Prostate gland (tissue), 2 donors: Measurements from ENCODE around the gene SPACDR. TPM values are rescaled to one million over a fixed set of nuclear protein-coding genes. Genes with fewer than 3 reads are reported as not detected.

Experiments used
- DNase-seq: peaks from one replicate; pipeline ENCODE4 v3.0.0-alpha.2; 2019; ENCODE audit warnings: low spot score
- H3K27ac ChIP-seq, 2 donors: fragments of 200-600 bp; sonication (generic); 2 replicates each; pipeline ENCODE4 v1.5.1; 2017 to 2019
- H3K27me3 ChIP-seq: fragments of 200-600 bp; sonication (generic); replicated peaks from 2 replicates; pipeline ENCODE4 v1.5.1; 2019; ENCODE audit not compliant: insufficient read depth
- H3K36me3 ChIP-seq, 2 donors: fragments of 200-600 bp; sonication (generic); 1 replicate in 1 of 2; 2 replicates in 1 of 2; pipeline versions ENCODE4 v1.5.1 to v1.8.1; 2017 to 2019
- H3K4me1 ChIP-seq: fragments of 200-600 bp; sonication (generic); replicated peaks from 2 replicates; pipeline ENCODE4 v1.5.1; 2019
- H3K4me3 ChIP-seq, 2 donors: fragments of 200-600 bp; sonication (generic); 2 replicates each; pipeline ENCODE4 v1.5.1; 2017 to 2019
- H3K9me3 ChIP-seq: fragments of 200-600 bp; sonication (generic); 2 replicates; pipeline ENCODE4 v1.5.1; 2017
- POLR2A ChIP-seq: fragments of 450-650 bp; IDR thresholded peaks from one replicate; pipeline ENCODE4 v1.6.1; 2016; ENCODE audit warnings: antibody characterized with exemption, mild to moderate bottlenecking
- POLR2AphosphoS5 ChIP-seq: sonication (generic); formaldehyde crosslinking; IDR thresholded peaks from one replicate; pipeline ENCODE4 v1.6.1; 2017; ENCODE audit warnings: antibody characterized with exemption
- WGBS: methylation state at CpG from one replicate; pipeline ENCODE4 v1.1.5; 2018; 5-methylcytosine and 5-hydroxymethylcytosine counted together
- intact Hi-C: fragments of 100-400 bp; cut with DNase I; formaldehyde crosslinking; loops from one replicate; pipeline ENCODE4 v1.14.2; 2022
- total RNA-seq, 2 donors: library from RNA; depleted of rRNA; stranded (reverse); fragments of >200 nt; gene quantifications; one replicate each; pipeline ENCODE4 v1.1.0, GENCODE V29; 2016
- TF ChIP-seq, protein P1 (sequence below), 4 experiments: fragments of 200-600 bp in 2 of 4; fragments of 450-650 bp in 2 of 4; sonication (generic) in 2 of 4; IDR thresholded peaks; 1 replicate in 3 of 4; 2 replicates in 1 of 4; pipeline ENCODE4 v1.5.1; 2016 to 2019; ENCODE audit warnings: antibody characterized with exemption in 4 of 4, mild to moderate bottlenecking in 2 of 4, moderate library complexity in 2 of 4

SPACDR gene
- total RNA-seq, 2 donors from 2014 or later, result 11.9 TPM; not detected in 1

DNA sequence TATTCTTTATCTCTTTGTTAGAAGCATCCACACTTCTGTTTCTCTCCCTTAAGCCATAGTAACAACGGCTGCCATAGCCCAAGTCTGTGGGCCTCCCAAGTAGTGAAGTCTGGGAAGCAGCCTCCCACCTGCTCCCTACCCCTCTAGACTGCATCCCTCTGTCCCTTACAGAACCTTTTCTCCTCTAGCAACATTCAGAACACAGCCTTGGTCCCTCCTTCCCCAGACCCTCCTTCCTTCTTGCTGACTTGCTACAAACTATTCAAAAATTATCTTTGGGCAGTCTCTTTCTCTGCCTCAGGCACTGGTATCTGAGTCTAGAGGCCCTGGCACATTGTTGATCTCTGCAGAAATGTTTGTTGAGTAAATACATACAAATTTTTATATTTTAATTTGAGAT, 17.4 kb upstream of the SPACDR start:
- no peak for TF ChIP-seq POLR2AphosphoS5
- TF ChIP-seq POLR2A, result no peak
- TF ChIP-seq, protein P1, sequence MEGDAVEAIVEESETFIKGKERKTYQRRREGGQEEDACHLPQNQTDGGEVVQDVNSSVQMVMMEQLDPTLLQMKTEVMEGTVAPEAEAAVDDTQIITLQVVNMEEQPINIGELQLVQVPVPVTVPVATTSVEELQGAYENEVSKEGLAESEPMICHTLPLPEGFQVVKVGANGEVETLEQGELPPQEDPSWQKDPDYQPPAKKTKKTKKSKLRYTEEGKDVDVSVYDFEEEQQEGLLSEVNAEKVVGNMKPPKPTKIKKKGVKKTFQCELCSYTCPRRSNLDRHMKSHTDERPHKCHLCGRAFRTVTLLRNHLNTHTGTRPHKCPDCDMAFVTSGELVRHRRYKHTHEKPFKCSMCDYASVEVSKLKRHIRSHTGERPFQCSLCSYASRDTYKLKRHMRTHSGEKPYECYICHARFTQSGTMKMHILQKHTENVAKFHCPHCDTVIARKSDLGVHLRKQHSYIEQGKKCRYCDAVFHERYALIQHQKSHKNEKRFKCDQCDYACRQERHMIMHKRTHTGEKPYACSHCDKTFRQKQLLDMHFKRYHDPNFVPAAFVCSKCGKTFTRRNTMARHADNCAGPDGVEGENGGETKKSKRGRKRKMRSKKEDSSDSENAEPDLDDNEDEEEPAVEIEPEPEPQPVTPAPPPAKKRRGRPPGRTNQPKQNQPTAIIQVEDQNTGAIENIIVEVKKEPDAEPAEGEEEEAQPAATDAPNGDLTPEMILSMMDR (IDR thresholded peaks at IDR 0.05), result no peak
- intact Hi-C loops, result no loop called here
- H3K36me3 ChIP-seq, result no peaks in the 10 kb centered on the region
- H3K27me3 ChIP-seq, result no peaks in the 10 kb centered on the region
- no peaks in the 10 kb centered on the region for H3K9me3 ChIP-seq
- 83% methylated on average over 1 of the region's 1 CpG for WGBS
- H3K4me3 ChIP-seq, result no peak overlapping the region
- no peak for DNase-seq
- H3K27ac ChIP-seq, result peak overlapping the region in 1 of 2 donors; percentile 30
- peaks cover 17% of the 10 kb centered on the region for H3K4me1 ChIP-seq

DNA sequence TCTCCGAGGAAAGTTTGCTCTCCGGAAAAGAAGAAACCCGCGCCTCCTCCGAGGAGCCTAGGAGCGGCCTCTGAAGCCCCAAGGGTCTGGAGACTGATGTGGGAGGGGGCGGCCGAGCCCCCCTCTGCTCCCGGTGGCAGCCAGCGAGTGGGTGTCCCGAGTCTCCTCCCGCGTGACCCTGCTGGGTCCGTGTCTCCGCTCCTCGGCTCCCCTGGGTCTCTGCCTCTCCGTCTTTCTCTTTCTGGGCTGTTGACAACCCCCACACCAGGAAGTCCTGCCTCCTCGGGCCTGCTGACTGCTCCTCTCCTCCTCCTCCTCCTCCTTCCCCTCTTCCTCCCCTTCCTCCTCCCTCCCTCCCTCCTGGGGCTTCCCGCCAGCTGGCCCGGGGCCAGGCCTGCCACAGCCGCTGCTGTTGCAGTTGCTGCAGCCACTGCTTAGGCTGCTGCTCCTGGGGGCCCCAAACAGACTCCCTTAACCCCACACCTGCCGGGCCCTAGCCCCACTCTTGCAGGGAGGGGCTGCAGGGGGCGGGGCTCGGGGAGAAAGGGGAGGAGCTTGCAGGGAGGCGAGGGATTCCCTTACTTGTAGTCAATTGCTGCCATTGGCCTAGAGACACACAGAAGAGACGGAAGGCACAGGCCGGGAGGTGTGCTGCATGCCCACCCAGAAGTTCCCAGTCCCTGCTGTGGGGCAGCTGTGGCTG, 15.0 kb upstream of the SPACDR start, which contains the start of gene TSC22D4:
TSS of gene TSC22D4 (minus strand) at position 257 of the 703 bp plus-strand sequence. CDS start 1,176 bp downstream, outside the sequence.
- no peaks in the 10 kb centered on the region for H3K9me3 ChIP-seq
- DNase-seq, result peak; percentile 95
- WGBS, result 1% methylated on average over 27 of the region's 27 CpGs
- intact Hi-C loops, result loop anchor here (10.0 kb wide), 1 partner anchor 196 kb away; the partner anchor contains the start of gene GNB2
- no peaks in the 10 kb centered on the region for H3K27me3 ChIP-seq
- TF ChIP-seq POLR2AphosphoS5 (peak; percentile 96), POLR2A (peak; percentile 97)
- TF ChIP-seq, protein P1 (IDR thresholded peaks at IDR 0.05), result peak in 1 of 4 experiments; percentile 14
- H3K27ac ChIP-seq, result peak within 1 kb of the TSS; percentile 94 to 98
- H3K36me3 ChIP-seq, result no peaks in the 10 kb centered on the region
- peaks cover 30% of the 10 kb centered on the region for H3K4me1 ChIP-seq
- H3K4me3 ChIP-seq, result peak within 1 kb of the TSS; percentile 84 to 100

DNA sequence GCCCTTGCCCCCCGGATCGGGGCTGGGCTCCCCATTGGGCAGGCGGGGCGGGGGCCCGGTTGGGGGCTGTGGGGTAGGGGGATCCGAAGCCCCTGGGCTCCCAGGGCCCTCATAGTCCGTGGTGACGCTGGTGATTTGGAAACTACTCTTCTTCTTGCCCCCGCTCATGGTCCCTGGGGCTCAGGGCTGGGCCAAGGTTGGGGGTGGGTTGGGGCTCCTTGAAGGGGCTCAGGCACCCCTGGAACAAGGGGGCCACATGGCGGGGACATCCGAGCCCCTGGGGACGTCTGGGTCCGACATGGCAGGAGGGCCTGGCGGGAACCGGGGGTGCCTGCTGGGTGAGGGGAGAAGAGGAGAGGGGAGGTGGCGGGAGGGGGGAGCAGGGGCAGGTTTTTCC, 13.8 kb upstream of the SPACDR start:
- H3K36me3 ChIP-seq, result no peaks in the 10 kb centered on the region
- H3K9me3 ChIP-seq, result no peaks in the 10 kb centered on the region
- intact Hi-C loops, result loop anchor here (10.0 kb wide), 1 partner anchor 197 kb away; the partner anchor contains the start of gene GNB2
- DNase-seq, result no peak
- H3K27me3 ChIP-seq, result no peaks in the 10 kb centered on the region
- H3K27ac ChIP-seq, result peak overlapping the region; percentile 94 to 98
- TF ChIP-seq POLR2A (no peak), POLR2AphosphoS5 (no peak)
- TF ChIP-seq, protein P1 (IDR thresholded peaks at IDR 0.05), result no peak
- H3K4me3 ChIP-seq, result peak overlapping the region; percentile 84 to 100
- under 1% methylated on average over 14 of the region's 16 CpGs for WGBS
- peaks cover 26% of the 10 kb centered on the region for H3K4me1 ChIP-seq

DNA sequence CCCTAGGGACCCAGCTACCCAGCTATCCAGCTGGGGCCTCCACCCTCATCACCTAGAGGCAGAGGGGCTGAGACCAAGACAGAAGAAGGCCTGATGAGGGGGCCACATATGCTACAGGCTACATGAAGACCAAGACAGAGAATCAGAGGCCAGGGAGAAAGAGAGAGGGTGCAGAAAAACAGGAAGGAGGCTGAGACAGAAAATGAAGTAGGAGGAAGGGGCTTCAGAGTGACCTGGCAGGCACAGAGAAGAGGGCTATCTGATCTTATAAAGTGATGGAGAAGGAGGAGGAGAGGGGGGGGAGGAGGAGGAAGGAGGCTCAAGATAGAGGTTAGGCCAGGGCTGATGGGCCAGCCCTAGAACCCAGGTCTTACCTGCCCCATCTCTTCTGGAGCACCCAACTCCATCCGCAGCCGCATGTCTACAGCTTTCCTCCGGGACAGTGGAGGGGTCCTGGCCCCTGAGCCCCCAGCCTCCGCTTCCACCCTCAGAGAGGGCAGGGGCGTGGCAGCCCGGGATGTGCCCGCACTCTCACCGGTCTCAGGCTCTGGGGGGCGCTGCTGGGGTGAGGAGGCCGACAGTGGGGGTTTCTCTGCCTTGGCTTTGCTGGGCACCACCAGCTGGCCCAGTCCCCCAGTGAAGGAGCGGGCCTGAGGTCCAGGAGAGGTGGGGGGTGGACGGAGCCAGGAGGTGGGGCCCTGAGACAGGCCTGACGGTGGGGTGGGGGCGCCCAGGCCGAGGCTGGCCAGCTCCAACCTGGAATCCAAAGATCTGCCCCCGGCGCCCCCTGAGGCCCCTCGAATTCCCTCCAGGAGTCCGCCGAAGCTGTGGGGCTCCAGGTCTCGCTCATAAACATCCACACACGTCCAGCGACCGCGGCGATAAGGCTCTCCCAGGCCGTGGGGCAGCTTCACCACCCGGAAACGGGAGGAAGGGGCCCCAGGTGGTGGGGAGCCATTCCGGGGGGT, 13.1 kb upstream of the SPACDR start:
- H3K4me1 ChIP-seq, result peaks cover 20% of the 10 kb centered on the region
- no peak for DNase-seq
- intact Hi-C loops, result loop anchor here (10.0 kb wide), 1 partner anchor 198 kb away; the partner anchor contains the start of gene GNB2

More for the DNA sequence above, 13.1 kb upstream of the SPACDR start:
- Histone ChIP-seq H3K36me3 (no peaks in the 10 kb centered on the region), H3K9me3 (no peaks in the 10 kb centered on the region), H3K27me3 (no peaks in the 10 kb centered on the region), H3K4me3 (peak overlapping the region; percentile 84 to 100), H3K27ac (peak overlapping the region; percentile 94 to 98)
- TF ChIP-seq, protein P1 (IDR thresholded peaks at IDR 0.05), result peak in 2 of 4 experiments; percentile 28 to 31
- TF ChIP-seq POLR2A, result no peak
- 9% methylated on average over 30 of the region's 30 CpGs for WGBS
